Karpas-422 (cell line): Measurements from ENCODE around the gene CPPED1. TPM values are rescaled to one million over a fixed set of nuclear protein-coding genes. Genes with fewer than 3 reads are reported as not detected.
A peak's percentile ranks its signal among the peaks of the same experiment; 100 is the strongest.
"Not testable (repeated sequence)": the region's sequence is repeated elsewhere in the genome, so short reads cannot be mapped to it uniquely, and the experiment has no call there.

ENCODE experiments used
- DNase-seq: peaks from one replicate; pipeline ENCODE4 v3.0.0-alpha.2; 2015
- H2AFZ ChIP-seq: fragments of 200-600 bp; sonication (generic); 2 replicates; pipeline ENCODE4 v1.6.1; 2014; ENCODE audit warnings: antibody characterized with exemption, low read length, mixed read lengths
- H3K27ac ChIP-seq: fragments of 200-600 bp; sonication (generic); 2 replicates; pipeline ENCODE4 v1.5.1; 2014; ENCODE audit warnings: mild to moderate bottlenecking, low read length, moderate library complexity
- H3K27me3 ChIP-seq: fragments of 200-600 bp; sonication (generic); 2 replicates; pipeline ENCODE4 v1.6.1; 2014; ENCODE audit warnings: low read length, mixed read lengths
- H3K36me3 ChIP-seq: fragments of 200-600 bp; sonication (generic); 2 replicates; pipeline ENCODE4 v1.6.1; 2014; ENCODE audit warnings: low read length, mixed read lengths; ENCODE audit not compliant: insufficient read depth
- H3K4me1 ChIP-seq: fragments of 200-600 bp; sonication (generic); 2 replicates; pipeline ENCODE4 v1.6.1; 2014; ENCODE audit warnings: mild to moderate bottlenecking, low read length, mixed read lengths
- H3K4me2 ChIP-seq: fragments of 200-600 bp; sonication (generic); 2 replicates; pipeline ENCODE4 v1.6.1; 2014; ENCODE audit warnings: low read length, low read depth, mild to moderate bottlenecking; ENCODE audit not compliant: poor library complexity, severe bottlenecking
- H3K4me3 ChIP-seq: fragments of 200-600 bp; sonication (generic); 2 replicates; pipeline ENCODE4 v1.5.1; 2014; ENCODE audit warnings: mild to moderate bottlenecking, antibody characterized with exemption, low read length, mixed read lengths
- H3K79me2 ChIP-seq: fragments of 200-600 bp; sonication (generic); 2 replicates; pipeline ENCODE4 v1.6.1; 2014; ENCODE audit warnings: mild to moderate bottlenecking, low read length, mixed read lengths
- H3K9ac ChIP-seq: fragments of 200-600 bp; sonication (generic); 2 replicates; pipeline ENCODE4 v1.6.0; 2014; ENCODE audit warnings: low read length
- H3K9me2 ChIP-seq: fragments of 200-600 bp; sonication (generic), shearing (Covaris generic); replicated peaks from 2 replicates; pipeline ENCODE4 v1.6.0; 2014; ENCODE audit warnings: mild to moderate bottlenecking, low read length, moderate library complexity; ENCODE audit not compliant: insufficient read depth
- H3K9me3 ChIP-seq: fragments of 300-700, 200-600 bp; sonication (generic); 2 replicates; pipeline ENCODE4 v1.6.1; 2014; ENCODE audit warnings: low read length, mixed read lengths
- H4K20me1 ChIP-seq: fragments of 200-600 bp; sonication (generic); 2 replicates; pipeline ENCODE4 v1.6.1; 2014; ENCODE audit warnings: mild to moderate bottlenecking, antibody characterized with exemption, low read length, low read depth; ENCODE audit not compliant: insufficient read depth
- total RNA-seq: library from RNA; depleted of rRNA; stranded (reverse); fragments of >200 nt; shearing (Covaris generic); gene quantifications from 2 replicates; pipeline ENCODE4 v1.2.3, GENCODE V29; 2014; ENCODE audit warnings: low replicate concordance

CPPED1 gene
- total RNA-seq, 1 experiment from 2014 or later, result 1.8 TPM

DNA sequence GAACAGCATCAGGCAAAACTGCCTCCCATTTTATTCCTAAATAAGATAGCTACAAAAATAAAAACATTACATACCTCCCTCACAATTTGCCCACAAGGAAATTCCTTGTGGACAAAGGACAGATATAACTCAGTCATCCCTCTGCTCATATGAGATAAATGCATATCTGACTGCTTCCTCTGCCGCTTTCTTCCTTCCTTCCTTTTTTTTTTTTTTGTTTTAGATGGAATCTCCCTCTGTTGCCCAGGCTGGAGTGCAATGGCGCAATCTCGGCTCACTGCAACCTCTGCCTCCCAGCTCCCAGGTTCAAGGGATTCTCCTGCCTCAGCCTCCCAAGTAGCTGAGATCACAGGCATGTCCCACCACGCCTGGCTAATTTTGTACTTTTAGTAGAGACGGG is 9.6 kb upstream of the CPPED1 start:
- H3K27ac ChIP-seq, H3K4me1 ChIP-seq, H3K9me2 ChIP-seq, H2AFZ ChIP-seq, H3K4me2 ChIP-seq, H3K36me3 ChIP-seq, H3K9ac ChIP-seq, H3K9me3 ChIP-seq, H3K79me2 ChIP-seq, H3K27me3 ChIP-seq, H3K4me3 ChIP-seq, DNase-seq, H4K20me1 ChIP-seq: not testable (repeated sequence)

DNA sequence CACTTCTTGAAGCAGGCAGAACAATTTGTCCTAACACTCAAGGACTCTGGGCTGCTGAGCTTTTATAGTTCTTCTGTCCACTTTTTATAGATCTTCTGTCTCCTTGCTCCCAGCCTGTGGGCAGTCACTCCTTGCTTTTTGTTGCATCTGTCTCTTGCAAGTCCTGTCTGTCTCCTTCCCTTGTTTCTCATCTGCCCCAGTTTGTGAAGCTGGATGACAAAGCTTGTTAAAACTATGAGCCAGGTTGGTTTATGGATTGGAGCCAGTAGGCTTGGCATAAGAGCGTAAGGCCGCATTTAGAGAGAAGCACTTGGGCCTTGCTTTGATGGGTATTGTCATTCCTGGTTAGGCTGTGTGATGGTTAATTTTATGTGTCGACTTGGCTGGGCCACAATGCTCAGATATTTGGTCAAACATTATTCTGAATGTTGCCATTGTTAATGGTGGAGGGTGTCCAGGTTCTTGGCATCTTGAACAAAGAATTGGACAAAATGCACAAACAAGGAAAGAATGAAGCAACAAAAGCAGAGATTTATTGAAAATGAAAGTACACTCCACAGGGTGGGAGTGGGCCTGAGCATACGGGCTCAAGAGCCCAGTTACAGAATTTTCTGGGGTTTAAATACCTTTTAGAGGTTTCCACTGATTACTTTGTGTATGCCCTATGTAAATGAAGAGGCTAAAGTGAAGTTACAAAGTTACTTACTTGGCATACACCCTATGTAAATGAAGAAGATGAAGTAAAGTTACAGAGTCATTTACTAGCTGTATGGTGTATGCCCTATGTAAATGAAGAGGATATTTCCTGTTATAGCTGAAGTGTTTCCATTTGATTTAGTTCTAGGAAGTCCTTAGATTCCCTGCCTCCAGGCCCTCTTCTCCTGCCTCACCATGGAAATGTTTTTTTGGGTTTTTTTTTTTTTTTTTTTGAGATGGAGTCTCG is 8.0 kb upstream of the CPPED1 start:
- no peaks in the 10 kb centered on the region for H3K4me1 ChIP-seq
- H3K4me3 ChIP-seq, result no peak overlapping the region
- H2AFZ ChIP-seq, result no peak overlapping the region
- no peaks in the 10 kb centered on the region for H3K79me2 ChIP-seq
- no peak overlapping the region for H3K9ac ChIP-seq
- DNase-seq, result no peak
- no peaks in the 10 kb centered on the region for H3K9me3 ChIP-seq
- no peaks in the 10 kb centered on the region for H4K20me1 ChIP-seq
- H3K27me3 ChIP-seq, result no peaks in the 10 kb centered on the region; the same call in 1 of the 2 replicates
- no peaks in the 10 kb centered on the region for H3K9me2 ChIP-seq
- no peak overlapping the region for H3K4me2 ChIP-seq
- no peaks in the 10 kb centered on the region for H3K36me3 ChIP-seq
- no peak overlapping the region for H3K27ac ChIP-seq

DNA sequence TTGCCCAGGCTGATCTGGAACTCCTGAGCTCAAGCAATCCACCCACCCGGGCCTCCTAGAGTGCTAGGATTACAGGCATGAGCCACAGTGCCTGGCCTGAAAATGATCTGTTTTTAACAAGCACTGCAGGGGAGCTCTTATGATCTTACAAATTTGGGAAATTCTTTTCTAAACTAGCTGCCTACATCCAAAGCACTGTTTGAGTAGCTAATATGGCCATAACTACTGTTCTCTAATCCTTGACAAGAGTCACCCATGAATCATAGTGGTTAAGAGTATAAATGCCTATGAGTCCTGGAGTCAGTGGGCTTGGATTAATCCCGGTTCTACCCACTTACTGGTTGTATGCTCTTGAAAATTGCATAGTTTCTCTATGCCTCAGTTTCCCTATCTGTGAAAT is 1.4 kb upstream of the CPPED1 start:
- Histone ChIP-seq H3K27me3 (no peaks in the 10 kb centered on the region), H3K4me2 (no peak overlapping the region), H2AFZ (no peak overlapping the region)

DNA sequence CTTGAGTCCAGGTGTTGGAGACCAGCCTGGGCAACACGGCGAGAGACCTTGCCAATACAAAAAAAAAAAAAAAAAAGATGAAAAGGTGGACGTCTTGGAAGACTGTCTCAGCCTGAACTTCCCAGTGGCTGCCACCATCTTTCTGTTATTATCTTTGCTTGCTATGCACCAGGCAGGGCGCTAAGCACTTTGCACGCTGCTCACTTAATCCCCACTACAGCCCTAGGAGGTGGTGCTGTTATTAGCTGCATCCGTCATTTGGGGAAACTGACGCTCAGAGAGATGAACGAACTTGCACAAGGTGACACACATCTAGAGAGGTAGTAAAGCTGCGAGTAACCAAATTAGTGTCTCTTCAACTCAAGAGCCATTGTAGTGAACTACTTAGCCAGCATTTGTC is 708 bp upstream of the CPPED1 start:
- Histone ChIP-seq H3K4me3 (0 out of 2 replicates have a peak overlapping the region, but pooled peaks have one; percentile 78), H3K9me3 (no peaks in the 10 kb centered on the region), H3K4me2 (peak overlapping the region; percentile 65), H4K20me1 (no peaks in the 10 kb centered on the region), H3K27ac (no peak overlapping the region), H3K4me1 (peaks cover 6% of the 10 kb centered on the region; the same call in 1 of the 2 replicates), H3K9me2 (no peaks in the 10 kb centered on the region; the same call in 1 of the 2 replicates), H3K27me3 (no peaks in the 10 kb centered on the region), H3K9ac (no peak overlapping the region), H3K79me2 (no peaks in the 10 kb centered on the region), H2AFZ (no peak overlapping the region), H3K36me3 (no peaks in the 10 kb centered on the region)
- no peak for DNase-seq

More for the DNA sequence above, 1.4 kb upstream of the CPPED1 start:
- no peaks in the 10 kb centered on the region; the same call in 1 of the 2 replicates for H3K9me2 ChIP-seq
- no peaks in the 10 kb centered on the region for H3K79me2 ChIP-seq
- H3K9ac ChIP-seq, result no peak overlapping the region
- no peaks in the 10 kb centered on the region for H3K36me3 ChIP-seq
- DNase-seq, result no peak
- H3K4me3 ChIP-seq, result no peak overlapping the region
- no peaks in the 10 kb centered on the region for H4K20me1 ChIP-seq
- H3K27ac ChIP-seq, result no peak overlapping the region
- peaks cover 6% of the 10 kb centered on the region; the same call in 1 of the 2 replicates for H3K4me1 ChIP-seq
- H3K9me3 ChIP-seq, result no peaks in the 10 kb centered on the region

DNA sequence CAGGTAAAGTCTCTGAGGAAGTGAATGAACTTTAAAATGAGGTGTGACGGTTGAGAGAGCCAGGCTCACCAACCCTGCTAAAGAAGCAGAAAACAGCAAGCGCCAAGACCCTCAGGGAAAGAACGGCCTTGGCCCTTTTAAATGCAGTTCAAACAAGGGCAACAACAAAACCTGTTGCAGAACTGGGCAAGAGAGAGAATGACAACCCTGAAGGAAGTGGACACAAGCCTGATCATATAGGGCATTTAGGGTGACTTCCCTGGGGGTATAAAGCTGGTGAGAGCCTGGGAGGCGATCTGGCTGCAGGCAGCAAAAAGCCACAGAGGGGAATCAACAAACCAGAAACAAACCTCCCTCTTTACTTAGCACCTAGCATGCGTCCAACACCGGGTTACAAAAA is 1.0 kb downstream of the CPPED1 start:
- Histone ChIP-seq H3K4me2 (peak overlapping the region; percentile 65), H3K9ac (peak overlapping the region; percentile 70), H3K36me3 (no peaks in the 10 kb centered on the region), H3K9me3 (no peaks in the 10 kb centered on the region), H3K79me2 (no peaks in the 10 kb centered on the region), H3K27me3 (no peaks in the 10 kb centered on the region), H3K27ac (no peak overlapping the region), H3K9me2 (no peaks in the 10 kb centered on the region; the same call in 1 of the 2 replicates), H3K4me1 (peaks cover 6% of the 10 kb centered on the region; the same call in 1 of the 2 replicates), H4K20me1 (no peaks in the 10 kb centered on the region), H3K4me3 (peak overlapping the region; percentile 78), H2AFZ (0 out of 2 replicates have a peak overlapping the region, but pooled peaks have one; percentile 89)
- no peak for DNase-seq

DNA sequence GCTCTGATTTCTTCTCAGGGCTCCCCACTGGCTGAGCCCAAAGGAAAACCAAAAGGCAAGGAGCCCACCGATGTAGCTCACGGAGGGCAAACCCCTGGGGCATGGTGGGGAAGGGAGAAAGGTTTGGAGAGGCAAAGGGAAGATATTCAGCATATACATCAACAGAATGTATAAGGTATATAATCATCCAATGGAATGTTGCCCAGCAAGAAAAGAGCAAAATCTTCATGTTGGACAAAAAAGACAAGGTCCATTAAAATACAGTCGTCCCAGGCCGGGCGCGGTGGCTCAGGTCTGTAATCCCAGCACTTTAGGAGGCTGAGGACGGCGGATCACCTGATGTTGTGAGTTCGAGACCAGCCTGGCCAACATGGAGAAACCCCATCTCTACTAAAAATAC is 1.6 kb downstream of the CPPED1 start:
- no peak overlapping the region for H3K4me2 ChIP-seq
- H3K9me2 ChIP-seq, result no peaks in the 10 kb centered on the region; the same call in 1 of the 2 replicates
- H3K27ac ChIP-seq, result no peak overlapping the region
- H3K36me3 ChIP-seq, result no peaks in the 10 kb centered on the region
- H3K9me3 ChIP-seq, result no peaks in the 10 kb centered on the region
- H3K27me3 ChIP-seq, result no peaks in the 10 kb centered on the region
- H2AFZ ChIP-seq, result no peak overlapping the region
- H3K79me2 ChIP-seq, result no peaks in the 10 kb centered on the region
- peaks cover 6% of the 10 kb centered on the region; the same call in 1 of the 2 replicates for H3K4me1 ChIP-seq
- H3K9ac ChIP-seq, result no peak overlapping the region
- no peaks in the 10 kb centered on the region for H4K20me1 ChIP-seq
- DNase-seq, result no peak
- no peak overlapping the region for H3K4me3 ChIP-seq

DNA sequence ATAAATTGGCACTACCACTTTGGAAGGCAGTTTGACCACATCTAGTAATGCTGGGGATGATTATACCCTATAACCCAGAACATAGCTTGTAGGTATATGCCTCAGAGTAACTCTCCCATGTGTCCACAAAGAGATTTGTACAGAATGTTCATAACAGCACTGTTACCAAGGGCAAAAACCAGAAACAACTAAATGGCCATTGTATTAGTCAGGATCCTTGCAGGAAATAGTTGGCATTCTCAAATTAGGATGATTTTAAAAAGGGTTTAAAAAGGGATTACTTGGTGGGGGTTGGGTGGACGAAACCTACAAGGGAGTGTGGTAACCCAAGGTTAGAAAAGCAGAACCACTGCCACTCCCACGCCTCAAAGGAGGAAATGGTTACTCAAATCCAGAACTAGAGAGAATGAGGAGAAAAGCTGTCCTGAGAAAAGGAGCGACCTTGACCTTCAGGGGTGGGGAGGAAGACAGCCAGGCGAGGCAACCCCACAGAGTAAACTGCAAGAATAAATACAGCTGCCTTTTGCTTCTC is 2.1 kb downstream of the CPPED1 start:
- H4K20me1 ChIP-seq, result no peaks in the 10 kb centered on the region
- no peaks in the 10 kb centered on the region; the same call in 1 of the 2 replicates for H3K9me2 ChIP-seq
- H3K27me3 ChIP-seq, result no peaks in the 10 kb centered on the region
- H3K4me3 ChIP-seq, result no peak overlapping the region
- H3K9me3 ChIP-seq, result no peaks in the 10 kb centered on the region
- no peak overlapping the region for H3K9ac ChIP-seq
- peaks cover 6% of the 10 kb centered on the region; the same call in 1 of the 2 replicates for H3K4me1 ChIP-seq
- H3K36me3 ChIP-seq, result no peaks in the 10 kb centered on the region
- H2AFZ ChIP-seq, result no peak overlapping the region
- no peaks in the 10 kb centered on the region for H3K79me2 ChIP-seq
- no peak overlapping the region for H3K27ac ChIP-seq
- no peak for DNase-seq
- H3K4me2 ChIP-seq, result no peak overlapping the region

DNA sequence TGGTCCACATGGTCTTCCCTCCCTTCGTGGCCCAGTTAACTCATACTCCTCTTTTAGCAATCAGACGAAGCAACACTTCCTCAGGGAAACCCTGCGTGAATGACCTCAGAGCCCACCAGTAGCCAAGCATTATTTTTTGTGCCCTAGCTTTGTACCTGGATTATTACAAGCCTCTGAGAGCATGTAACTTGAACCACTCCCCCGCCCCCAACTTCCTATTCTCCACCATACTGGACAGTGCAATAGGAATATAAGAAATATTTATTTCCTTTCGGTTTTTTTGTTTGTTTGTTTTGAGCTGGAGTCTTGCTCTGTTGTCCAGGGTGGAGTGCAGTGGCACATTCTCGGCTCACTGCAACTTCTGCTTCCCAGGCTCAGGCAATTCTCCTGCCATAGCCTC is 2.9 kb downstream of the CPPED1 start:
- Histone ChIP-seq H4K20me1 (no peaks in the 10 kb centered on the region), H3K27me3 (no peaks in the 10 kb centered on the region), H3K9ac (no peak overlapping the region), H3K27ac (no peak overlapping the region), H3K9me3 (no peaks in the 10 kb centered on the region), H3K36me3 (no peaks in the 10 kb centered on the region), H3K4me2 (no peak overlapping the region), H3K4me3 (no peak overlapping the region), H2AFZ (no peak overlapping the region), H3K9me2 (no peaks in the 10 kb centered on the region; the same call in 1 of the 2 replicates), H3K79me2 (no peaks in the 10 kb centered on the region), H3K4me1 (peaks cover 6% of the 10 kb centered on the region; the same call in 1 of the 2 replicates)
- DNase-seq, result no peak
